Muscle layer of duodenum (tissue), 2 donors: ENCODE data around the gene WASHC2A.
A peak's percentile ranks its signal among the peaks of the same experiment; 100 is the strongest.
"Not testable (repeated sequence)": the region's sequence is repeated elsewhere in the genome, so short reads cannot be mapped to it uniquely, and the experiment has no call there.

ENCODE experiments used
- H3K27ac ChIP-seq: one replicate; pipeline ENCODE4 v1.7.0; 2013; ENCODE audit warnings: mild to moderate bottlenecking, low read length
- H3K27me3 ChIP-seq: one replicate; pipeline ENCODE4 v1.7.0; 2013; ENCODE audit warnings: low read depth, mild to moderate bottlenecking, control low read depth, low read length
- H3K36me3 ChIP-seq, 2 donors: one replicate each; pipeline ENCODE4 v1.7.0; 2013; ENCODE audit warnings: low read length in 2 of 2, control low read depth in 1 of 2, mild to moderate bottlenecking in 1 of 2; ENCODE audit not compliant: insufficient read depth in 2 of 2, control insufficient read depth in 1 of 2
- H3K4me1 ChIP-seq, 2 donors: one replicate each; pipeline ENCODE4 v1.7.0; 2013; ENCODE audit warnings: low read length in 2 of 2, mild to moderate bottlenecking in 2 of 2, control low read depth in 1 of 2, moderate library complexity in 1 of 2; ENCODE audit not compliant: insufficient read depth in 2 of 2, control insufficient read depth in 1 of 2
- H3K4me3 ChIP-seq, 2 donors: one replicate each; pipeline ENCODE4 v1.7.0; 2013; ENCODE audit warnings: low read length in 2 of 2, low read depth in 1 of 2, mild to moderate bottlenecking in 1 of 2
- H3K9me3 ChIP-seq, 2 donors: one replicate each; pipeline ENCODE4 v1.7.0; 2013; ENCODE audit warnings: low read length in 2 of 2, control low read depth in 1 of 2, mild to moderate bottlenecking in 1 of 2; ENCODE audit not compliant: control insufficient read depth in 1 of 2
- donor health status: healthy.

WASHC2A gene

DNA sequence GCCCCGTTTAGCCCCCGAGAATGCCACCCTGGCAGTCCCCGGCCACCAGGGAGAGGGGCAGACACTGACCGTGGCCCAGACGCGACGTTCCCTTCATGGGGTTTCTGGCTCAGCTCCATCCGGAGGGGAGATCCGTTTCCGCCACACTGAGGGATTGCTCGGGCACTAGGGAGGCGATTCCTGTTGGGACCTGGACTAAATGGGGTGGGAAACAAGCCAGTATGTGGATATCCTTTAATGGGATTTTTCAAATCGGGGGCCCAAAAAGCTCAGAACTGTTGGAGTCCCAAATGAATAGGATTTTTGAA is 552 bp downstream of the WASHC2A start:
- H3K4me1 ChIP-seq, H3K27ac ChIP-seq, H3K9me3 ChIP-seq, H3K36me3 ChIP-seq, H3K27me3 ChIP-seq: not testable (repeated sequence)
- H3K4me3 ChIP-seq, result peak overlapping the region in 1 of 2 donors; percentile 82

GRCh38 chr10:50075139-50075538 is 7.4 kb downstream of the WASHC2A start:
- not testable (repeated sequence) for H3K9me3 ChIP-seq, H3K27ac ChIP-seq, H3K4me3 ChIP-seq, H3K36me3 ChIP-seq, H3K27me3 ChIP-seq, H3K4me1 ChIP-seq

DNA sequence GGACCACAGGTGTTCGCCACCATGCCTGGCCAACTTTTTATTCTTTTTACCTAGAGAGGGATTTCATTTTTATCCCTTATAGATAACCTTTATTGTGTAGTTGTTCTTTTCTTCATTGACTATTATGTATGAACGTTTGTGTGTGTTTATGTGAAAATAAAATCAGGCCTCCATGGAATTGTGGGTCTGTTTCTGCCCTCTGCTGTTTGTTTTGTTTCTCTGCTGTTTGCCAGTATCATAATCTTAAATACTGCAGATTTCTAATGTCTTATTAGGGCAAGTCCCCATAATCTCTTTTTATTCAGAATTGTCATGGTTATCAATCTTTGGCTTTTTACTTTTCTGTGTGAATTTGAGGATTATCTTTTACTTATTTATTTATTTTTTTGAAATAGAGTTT is 7.8 kb downstream of the WASHC2A start:
- not testable (repeated sequence) for H3K27ac ChIP-seq, H3K27me3 ChIP-seq, H3K4me1 ChIP-seq, H3K4me3 ChIP-seq, H3K9me3 ChIP-seq, H3K36me3 ChIP-seq

- not testable (repeated sequence) for H3K4me3 ChIP-seq, H3K4me1 ChIP-seq, H3K27ac ChIP-seq, H3K27me3 ChIP-seq, H3K36me3 ChIP-seq, H3K9me3 ChIP-seq
Observed at GRCh38 chr10:50091304-50091703, 23.6 kb downstream of the WASHC2A start.

DNA sequence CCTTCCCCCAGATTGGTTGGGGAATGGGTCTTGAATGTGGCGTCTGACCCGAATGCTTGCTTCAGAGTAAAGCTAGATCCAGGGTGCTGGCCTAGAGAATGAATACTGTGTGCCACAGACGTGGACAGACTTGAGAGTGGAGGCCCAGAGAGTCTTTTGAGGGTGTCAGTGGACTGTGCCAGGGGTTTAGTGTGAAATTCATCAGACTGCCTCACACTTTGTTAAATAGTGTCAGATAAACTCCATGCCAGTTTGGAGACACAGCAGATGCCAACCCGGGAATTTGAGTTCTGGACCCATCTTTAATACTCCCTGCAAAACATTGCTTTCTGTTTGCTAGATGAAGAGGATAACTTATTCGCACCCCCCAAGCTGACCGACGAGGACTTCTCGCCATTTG is 25.2 kb downstream of the WASHC2A start:
- not testable (repeated sequence) for H3K9me3 ChIP-seq, H3K4me1 ChIP-seq, H3K36me3 ChIP-seq, H3K4me3 ChIP-seq, H3K27me3 ChIP-seq, H3K27ac ChIP-seq

DNA sequence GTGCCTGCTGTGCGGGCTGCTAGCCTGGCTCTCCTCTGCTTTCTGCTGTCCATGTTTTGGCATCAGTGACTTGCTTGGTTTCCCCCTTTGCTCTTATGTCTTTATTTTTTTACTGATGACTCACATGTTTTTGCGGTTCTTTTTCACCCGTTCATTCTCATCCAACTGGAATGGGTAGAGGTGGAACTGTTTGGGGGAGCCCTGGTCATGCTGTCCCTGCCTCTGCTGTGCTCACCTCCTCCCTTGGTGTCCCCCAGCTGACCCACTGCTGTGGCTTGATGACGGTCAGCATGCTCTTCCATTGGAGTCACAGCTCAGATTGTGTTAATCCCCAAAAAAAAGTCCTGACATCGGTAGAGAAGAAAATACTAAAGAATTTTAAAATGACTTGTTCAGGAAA is 26.9 kb downstream of the WASHC2A start:
- not testable (repeated sequence) for H3K27ac ChIP-seq, H3K4me1 ChIP-seq, H3K9me3 ChIP-seq, H3K36me3 ChIP-seq, H3K4me3 ChIP-seq, H3K27me3 ChIP-seq

DNA sequence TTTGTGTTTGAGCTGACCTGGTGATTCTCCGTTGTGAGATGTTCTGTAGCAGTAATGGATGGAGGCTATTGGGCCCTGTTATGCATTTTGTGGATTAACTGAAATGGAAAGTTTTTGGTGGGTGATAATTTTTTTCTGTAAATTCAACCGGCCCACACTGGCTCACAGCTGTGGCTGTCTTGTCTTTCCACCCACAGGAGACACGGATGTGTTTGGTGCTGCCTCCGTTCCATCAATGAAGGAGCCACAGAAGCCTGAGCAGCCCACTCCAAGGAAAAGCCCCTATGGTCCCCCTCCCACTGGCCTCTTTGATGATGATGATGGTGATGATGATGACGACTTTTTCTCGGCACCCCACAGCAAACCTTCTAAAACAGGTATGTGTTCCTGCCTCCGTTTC is 27.6 kb downstream of the WASHC2A start:
- not testable (repeated sequence) for H3K4me3 ChIP-seq, H3K9me3 ChIP-seq, H3K27me3 ChIP-seq, H3K4me1 ChIP-seq, H3K27ac ChIP-seq, H3K36me3 ChIP-seq

DNA sequence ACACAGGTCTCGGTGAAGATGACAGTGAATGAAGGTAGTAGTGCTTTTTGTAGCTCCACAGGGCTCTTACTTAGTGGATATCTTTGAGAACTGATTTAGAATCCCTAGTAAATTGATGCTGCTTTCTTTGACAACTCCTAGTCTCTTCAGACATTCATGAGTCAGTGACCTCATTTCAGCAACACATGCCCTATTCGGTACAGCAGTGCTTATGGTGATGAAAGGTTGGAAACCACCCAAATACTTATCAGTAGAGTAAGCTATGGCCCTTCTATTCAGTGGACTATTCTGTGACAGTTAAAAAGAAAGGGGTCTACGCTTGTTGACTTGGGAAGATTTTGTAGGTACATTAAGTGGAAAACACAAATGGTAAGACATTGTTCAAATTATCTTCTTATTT is 29.0 kb downstream of the WASHC2A start:
- H3K4me1 ChIP-seq, H3K27ac ChIP-seq, H3K4me3 ChIP-seq, H3K27me3 ChIP-seq, H3K9me3 ChIP-seq: not testable (repeated sequence)
- H3K36me3 ChIP-seq, result peaks cover 9 to 12% of the 10 kb centered on the region in 2 donors

DNA sequence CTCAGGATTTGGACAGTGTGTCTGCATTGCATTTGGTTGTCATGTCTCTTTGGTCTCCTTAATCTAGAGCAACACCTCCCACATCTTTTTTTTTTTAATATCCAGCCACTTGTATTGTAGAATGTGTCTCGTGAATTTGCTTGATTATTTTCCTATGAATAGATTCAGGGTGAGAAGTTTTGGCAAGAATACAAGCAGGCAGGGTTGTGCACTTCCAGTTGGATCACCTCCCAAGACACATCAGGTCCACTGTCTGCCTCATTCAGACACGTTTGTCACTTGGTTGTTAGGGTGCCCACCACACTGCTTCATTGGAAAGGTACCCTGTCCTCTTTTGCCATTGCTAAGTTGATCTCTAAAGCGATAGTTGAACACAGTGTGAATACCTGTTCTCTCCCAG is 30.9 kb downstream of the WASHC2A start:
- peaks cover 9 to 15% of the 10 kb centered on the region in 2 donors for H3K36me3 ChIP-seq
- H3K4me3 ChIP-seq, H3K27me3 ChIP-seq, H3K27ac ChIP-seq, H3K9me3 ChIP-seq, H3K4me1 ChIP-seq: not testable (repeated sequence)

- H3K4me1 ChIP-seq, H3K27ac ChIP-seq, H3K4me3 ChIP-seq, H3K9me3 ChIP-seq, H3K27me3 ChIP-seq: not testable (repeated sequence)
- peaks cover 9 to 15% of the 10 kb centered on the region in 2 donors for H3K36me3 ChIP-seq
Observed at GRCh38 chr10:50101139-50101582, 33.4 kb downstream of the WASHC2A start.

GRCh38 chr10:50101747-50102146 is 34.0 kb downstream of the WASHC2A start:
- H3K36me3 ChIP-seq, result peaks cover 9 to 15% of the 10 kb centered on the region in 2 donors
- H3K4me3 ChIP-seq, H3K9me3 ChIP-seq, H3K27me3 ChIP-seq, H3K4me1 ChIP-seq, H3K27ac ChIP-seq: not testable (repeated sequence)

GRCh38 chr10:50102267-50102666 is 34.5 kb downstream of the WASHC2A start:
- H3K4me1 ChIP-seq, H3K27ac ChIP-seq, H3K9me3 ChIP-seq, H3K4me3 ChIP-seq, H3K27me3 ChIP-seq: not testable (repeated sequence)
- H3K36me3 ChIP-seq, result peaks cover 9 to 15% of the 10 kb centered on the region in 2 donors
